RWPE1 (cell line): ENCODE measurements around the gene VAMP8.
"Not testable (repeated sequence)": the region's sequence is repeated elsewhere in the genome, so short reads cannot be mapped to it uniquely, and the experiment has no call there.

Experiments
- CTCF ChIA-PET: fragments of 350-600 bp; sonication (Branson Sonifier 250); formaldehyde crosslinking; extraction: SDS; loops from one replicate; lab custom pipeline; 2021; lab: Yijun Ruan, JAX
- POLR2A ChIA-PET: fragments of 400-600 bp; formaldehyde crosslinking; extraction: SDS; loops from one replicate; lab custom pipeline; 2020; ENCODE audit warnings: antibody characterized with exemption; ENCODE audit not compliant: low non-redundant PET; lab: Yijun Ruan, JAX
- DNase-seq: peaks from one replicate; pipeline ENCODE4 v3.0.0; 2012; ENCODE audit warnings: low spot score
- H3K27ac ChIP-seq: fragments of 450-650 bp; 2 replicates; pipeline ENCODE4 v1.5.1; 2017
- TF ChIP-seq, protein P1 (sequence below): fragments of 450-650 bp; conservative IDR thresholded peaks from 2 replicates; pipeline ENCODE4 v1.5.1; 2017; ENCODE audit warnings: low read depth, mild to moderate bottlenecking

Gene VAMP8

DNA sequence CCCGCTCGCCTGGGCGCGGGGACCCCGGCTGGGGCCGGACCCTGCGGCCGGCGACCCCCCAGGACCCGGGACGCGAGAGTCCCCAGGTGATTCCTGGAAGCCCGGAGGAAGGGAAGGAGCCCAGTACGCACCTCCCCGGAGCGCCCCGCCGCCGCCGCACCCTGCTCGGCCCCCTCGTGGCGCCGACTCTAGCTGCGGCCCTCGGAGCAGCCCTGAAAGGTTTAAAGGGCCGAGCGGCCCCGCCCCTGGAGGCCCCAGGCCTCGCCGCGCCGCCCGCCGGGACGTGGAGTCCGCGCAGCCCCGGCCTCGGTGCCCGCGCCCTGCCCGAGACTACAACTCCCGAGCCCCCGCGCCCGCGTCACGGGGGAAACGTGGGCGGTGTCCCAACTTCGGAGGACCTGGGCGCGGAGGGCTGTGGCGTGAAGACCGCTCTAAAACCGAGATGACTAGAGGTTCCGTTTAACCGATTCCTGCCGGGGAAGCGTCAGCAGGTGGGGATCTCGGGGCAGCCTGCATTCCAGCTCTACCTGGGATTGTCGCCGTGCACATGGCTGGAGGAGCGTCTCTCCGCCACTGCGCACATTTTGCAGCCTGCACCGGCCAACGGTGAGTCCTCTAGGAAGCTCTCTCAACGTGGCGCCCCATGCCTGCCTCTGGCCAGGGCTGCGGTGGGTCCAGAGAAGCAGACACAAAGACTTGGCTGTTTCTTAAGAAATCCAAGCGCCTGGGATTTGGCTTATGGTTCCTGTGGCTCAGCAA is 25.3 kb downstream of the VAMP8 start, which contains the start of gene TMEM150A:
Gene TMEM150A (minus strand): TSS at position 223 of the 759 bp plus-strand sequence. CDS start 750 bp downstream, outside the sequence.
- DNase-seq: peak; percentile 85

DNA sequence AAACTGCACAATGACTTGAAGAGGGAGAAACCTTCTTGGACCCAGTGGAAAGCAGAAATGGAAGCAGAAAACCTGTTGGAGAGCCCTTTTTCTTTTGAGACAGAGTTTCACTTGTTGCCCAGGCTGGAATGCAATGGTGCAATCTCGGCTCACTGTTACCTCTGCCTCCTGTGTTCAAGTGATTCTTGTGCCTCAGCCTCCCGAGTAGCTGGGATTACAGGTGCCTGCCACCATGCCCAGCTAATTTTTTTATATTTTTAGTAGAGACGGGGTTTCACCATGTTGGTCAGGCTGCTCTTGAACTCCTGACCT is 26.7 kb downstream of the VAMP8 start:
- H3K27ac ChIP-seq: 0 out of 2 replicates have a peak overlapping the region, but pooled peaks have one; percentile 66
- ChIA-PET CTCF (interaction anchor here (1.3 kb wide), 1 partner anchor 9 kb away, joined by 3 read pairs; no protein-coding TSS in a partner anchor), POLR2A (interaction anchor here (0.6 kb wide), 2 partner anchors 216 to 1027 kb away, joined by 3 read pairs; no protein-coding TSS in a partner anchor)
- not testable (repeated sequence) for DNase-seq

More for the DNA sequence above, 25.3 kb downstream of the VAMP8 start, which contains the start of gene TMEM150A:
- POLR2A ChIA-PET: interaction anchor here (1.1 kb wide), 1 partner anchor 9 kb away, joined by 3 read pairs; the partner anchor contains the start of gene C2orf68
- CTCF ChIA-PET: interaction anchor here (0.9 kb wide), 2 partner anchors 24 to 47 kb away, joined by 3 read pairs; no protein-coding TSS in a partner anchor
- peak within 1 kb of the TSS; percentile 66 for H3K27ac ChIP-seq
- TF ChIP-seq, protein P1, sequence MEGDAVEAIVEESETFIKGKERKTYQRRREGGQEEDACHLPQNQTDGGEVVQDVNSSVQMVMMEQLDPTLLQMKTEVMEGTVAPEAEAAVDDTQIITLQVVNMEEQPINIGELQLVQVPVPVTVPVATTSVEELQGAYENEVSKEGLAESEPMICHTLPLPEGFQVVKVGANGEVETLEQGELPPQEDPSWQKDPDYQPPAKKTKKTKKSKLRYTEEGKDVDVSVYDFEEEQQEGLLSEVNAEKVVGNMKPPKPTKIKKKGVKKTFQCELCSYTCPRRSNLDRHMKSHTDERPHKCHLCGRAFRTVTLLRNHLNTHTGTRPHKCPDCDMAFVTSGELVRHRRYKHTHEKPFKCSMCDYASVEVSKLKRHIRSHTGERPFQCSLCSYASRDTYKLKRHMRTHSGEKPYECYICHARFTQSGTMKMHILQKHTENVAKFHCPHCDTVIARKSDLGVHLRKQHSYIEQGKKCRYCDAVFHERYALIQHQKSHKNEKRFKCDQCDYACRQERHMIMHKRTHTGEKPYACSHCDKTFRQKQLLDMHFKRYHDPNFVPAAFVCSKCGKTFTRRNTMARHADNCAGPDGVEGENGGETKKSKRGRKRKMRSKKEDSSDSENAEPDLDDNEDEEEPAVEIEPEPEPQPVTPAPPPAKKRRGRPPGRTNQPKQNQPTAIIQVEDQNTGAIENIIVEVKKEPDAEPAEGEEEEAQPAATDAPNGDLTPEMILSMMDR: no peak

DNA sequence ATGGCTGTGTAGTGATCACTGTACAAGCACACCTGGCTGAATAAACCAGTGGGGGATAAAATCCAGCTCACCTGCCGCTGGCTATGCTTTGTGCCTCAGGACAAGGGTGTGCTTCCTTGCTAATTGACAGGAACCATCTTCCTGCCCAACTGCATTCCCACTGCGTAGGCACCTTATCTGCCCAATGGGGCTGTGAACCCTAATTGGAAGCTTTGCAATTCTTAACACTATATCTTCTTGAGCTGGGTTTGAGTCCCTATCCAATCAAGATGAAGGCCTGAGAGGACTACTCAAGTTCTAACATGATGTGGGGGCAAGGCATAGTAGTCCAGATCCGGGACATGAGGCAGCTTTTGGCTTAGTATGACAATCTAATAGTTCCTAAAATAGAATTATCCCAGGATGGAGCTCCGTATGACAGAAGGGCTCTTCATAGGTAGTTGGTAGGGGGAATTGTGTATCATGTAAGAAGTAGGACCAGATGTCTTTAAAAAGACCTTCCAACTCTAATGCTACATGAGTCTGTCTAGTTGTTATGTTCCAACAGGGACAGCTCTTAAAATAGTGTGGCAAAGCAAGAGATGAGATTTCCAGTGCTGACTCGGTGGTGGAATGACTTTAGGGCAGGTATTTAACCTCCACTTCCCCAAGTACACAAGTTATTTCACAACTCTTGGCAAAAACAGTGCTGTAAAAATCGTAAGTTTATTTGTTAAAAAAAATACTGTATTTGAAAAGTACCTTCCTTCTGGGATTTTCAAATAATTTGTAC is 27.4 kb downstream of the VAMP8 start:
- ChIA-PET CTCF (interaction anchor here (0.6 to 1.3 kb wide), 3 partner anchors 10 to 53 kb away, joined by 3 to 4 read pairs (median 3); no protein-coding TSS in a partner anchor), POLR2A (interaction anchor here (0.6 kb wide), 1 partner anchor 66 kb away, joined by 3 read pairs; no protein-coding TSS in a partner anchor)
- TF ChIP-seq, protein P1: no peak
- 0 out of 2 replicates have a peak overlapping the region, but pooled peaks have one; percentile 66 for H3K27ac ChIP-seq
- peak; percentile 48 for DNase-seq

DNA sequence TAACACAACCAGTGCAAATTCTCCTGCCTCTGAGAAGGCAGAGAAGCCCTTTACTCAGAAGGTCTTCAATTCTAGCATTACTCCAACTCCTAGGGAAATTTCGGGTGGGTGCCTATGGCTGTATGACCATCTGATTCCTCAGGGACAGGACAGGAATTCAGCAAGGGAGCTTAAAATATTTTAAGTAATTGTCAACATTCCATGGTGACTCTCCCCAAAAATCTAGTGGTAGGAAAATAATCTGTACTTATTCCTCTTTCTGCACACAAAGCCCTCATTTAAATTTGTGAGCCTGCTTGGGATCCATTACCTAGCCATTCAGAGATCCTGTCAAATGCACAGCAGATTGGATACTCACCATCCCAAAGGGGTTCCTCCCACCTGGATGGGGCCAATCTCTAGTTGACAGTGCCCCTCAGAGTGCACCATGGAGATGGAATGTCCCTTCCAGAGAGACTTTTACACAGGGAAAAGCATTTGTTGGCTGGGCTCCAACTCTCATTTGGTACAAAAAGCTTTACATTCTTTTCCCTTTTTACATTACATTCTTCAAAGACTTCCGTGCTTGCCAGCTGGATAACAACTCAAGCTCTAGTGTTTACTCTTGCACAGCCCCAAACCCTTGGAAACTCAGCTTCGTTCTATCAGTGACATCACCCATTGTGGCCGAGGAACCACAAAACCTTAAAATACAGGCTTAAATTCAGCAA is 28.2 kb downstream of the VAMP8 start:
- DNase-seq: no peak
- no peak overlapping the region for H3K27ac ChIP-seq
- TF ChIP-seq, protein P1: no peak
- ChIA-PET POLR2A (no interaction called here), CTCF (interaction anchor here (1.3 kb wide), 2 partner anchors 11 to 54 kb away, joined by 3 to 4 read pairs; no protein-coding TSS in a partner anchor)

DNA sequence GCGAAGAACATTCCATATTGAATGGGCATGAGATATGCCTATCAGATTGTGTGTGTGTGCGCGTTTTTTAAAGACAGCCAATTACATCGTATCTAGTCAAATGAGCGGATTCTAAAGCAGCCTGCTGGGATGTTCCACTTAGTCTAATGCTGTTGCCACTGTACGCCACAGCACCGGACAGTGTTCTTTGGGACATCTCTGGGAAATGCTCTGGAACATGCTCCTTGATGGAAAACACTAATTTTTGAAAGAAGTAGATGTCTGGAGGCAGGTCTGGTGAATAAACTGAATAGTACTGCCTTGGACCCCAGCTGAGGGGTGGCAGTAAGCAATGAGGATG is 28.7 kb downstream of the VAMP8 start:
- no peak for DNase-seq
- ChIA-PET CTCF (no interaction called here), POLR2A (interaction anchor here (0.6 kb wide), 1 partner anchor 251 kb away, joined by 4 read pairs; no protein-coding TSS in a partner anchor)
- H3K27ac ChIP-seq: no peak overlapping the region
- TF ChIP-seq, protein P1: no peak
